Mammary epithelial cell (primary cell): Measurements from ENCODE around the gene ZNF302.

ENCODE experiments used
- EZH2 ChIP-seq: IDR thresholded peaks from 2 replicates; pipeline ENCODE4 v1.6.1; 2012; ENCODE audit warnings: low read length, inconsistent platforms, borderline replicate concordance
- TF ChIP-seq, protein P1 (sequence below), 2 donors: IDR thresholded peaks in 1 of 2; conservative IDR thresholded peaks in 1 of 2; 2 replicates each; pipeline ENCODE4 v1.5.1; 2011 to 2012; ENCODE audit warnings: inconsistent platforms in 2 of 2, low read length in 2 of 2, mild to moderate bottlenecking in 2 of 2, control low read depth in 1 of 2, low read depth in 1 of 2; ENCODE audit not compliant: insufficient read depth in 1 of 2; ENCODE audit errors: extremely low read depth in 1 of 2

DNA sequence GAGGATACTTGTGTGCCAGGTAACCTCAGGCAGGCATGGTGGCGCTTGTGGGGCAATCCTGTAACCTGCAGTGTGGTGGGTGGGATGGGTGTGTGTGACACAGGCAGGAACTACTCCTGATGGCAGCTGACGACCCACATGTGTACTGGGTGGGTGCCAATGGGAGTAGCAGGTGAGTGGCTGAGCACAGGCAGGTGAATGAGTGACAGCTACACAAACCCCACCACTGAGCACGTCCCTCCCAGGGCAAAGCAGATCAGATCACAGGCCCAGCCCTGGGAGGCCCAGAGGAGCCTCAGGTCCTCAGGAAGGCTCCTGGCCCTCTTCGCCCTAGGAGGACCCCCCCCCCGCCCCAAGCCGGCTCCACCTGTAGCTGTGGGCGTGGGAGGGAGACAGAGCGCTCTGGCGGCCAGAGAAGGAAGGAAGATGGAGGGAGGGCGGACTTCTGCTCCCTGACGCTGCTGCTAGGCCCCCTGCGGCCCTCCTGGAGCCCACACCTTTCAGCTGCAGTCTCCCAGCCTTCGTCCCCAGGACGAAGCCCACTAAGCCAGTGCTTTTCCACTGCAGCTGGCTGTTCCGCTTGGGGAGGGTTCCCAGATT is 55.2 kb downstream of the ZNF302 start:
- TF ChIP-seq, protein P1, sequence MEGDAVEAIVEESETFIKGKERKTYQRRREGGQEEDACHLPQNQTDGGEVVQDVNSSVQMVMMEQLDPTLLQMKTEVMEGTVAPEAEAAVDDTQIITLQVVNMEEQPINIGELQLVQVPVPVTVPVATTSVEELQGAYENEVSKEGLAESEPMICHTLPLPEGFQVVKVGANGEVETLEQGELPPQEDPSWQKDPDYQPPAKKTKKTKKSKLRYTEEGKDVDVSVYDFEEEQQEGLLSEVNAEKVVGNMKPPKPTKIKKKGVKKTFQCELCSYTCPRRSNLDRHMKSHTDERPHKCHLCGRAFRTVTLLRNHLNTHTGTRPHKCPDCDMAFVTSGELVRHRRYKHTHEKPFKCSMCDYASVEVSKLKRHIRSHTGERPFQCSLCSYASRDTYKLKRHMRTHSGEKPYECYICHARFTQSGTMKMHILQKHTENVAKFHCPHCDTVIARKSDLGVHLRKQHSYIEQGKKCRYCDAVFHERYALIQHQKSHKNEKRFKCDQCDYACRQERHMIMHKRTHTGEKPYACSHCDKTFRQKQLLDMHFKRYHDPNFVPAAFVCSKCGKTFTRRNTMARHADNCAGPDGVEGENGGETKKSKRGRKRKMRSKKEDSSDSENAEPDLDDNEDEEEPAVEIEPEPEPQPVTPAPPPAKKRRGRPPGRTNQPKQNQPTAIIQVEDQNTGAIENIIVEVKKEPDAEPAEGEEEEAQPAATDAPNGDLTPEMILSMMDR (conservative IDR thresholded peaks at IDR 0.05 in 1 of 2, IDR thresholded peaks at IDR 0.05 in 1 of 2; ENCODE audit: extremely low read depth in 1 of 2, insufficient read depth in 1 of 2, low read depth in 1 of 2, low read length in 2 of 2), result no peak
- no peak for TF ChIP-seq EZH2
